Keratinocyte (primary cell): ENCODE results near the gene GLI3.

Source experiments
- EZH2 ChIP-seq: IDR thresholded peaks from one replicate; pipeline ENCODE4 v1.6.1; 2012; ENCODE audit warnings: inconsistent platforms, mild to moderate bottlenecking, low read length, moderate library complexity
- TF ChIP-seq, protein P1 (sequence below), 3 experiments: IDR thresholded peaks in 1 of 3; conservative IDR thresholded peaks in 1 of 3; optimal IDR thresholded peaks in 1 of 3; 2 replicates in 2 of 3; 3 replicates in 1 of 3; pipeline versions ENCODE3 to v1.5.1; 2011; ENCODE audit warnings: low read length in 3 of 3, mild to moderate bottlenecking in 3 of 3, moderate library complexity in 2 of 3, control low read depth in 1 of 3, inconsistent platforms in 1 of 3; ENCODE audit not compliant: insufficient read depth in 2 of 3; ENCODE audit errors: extremely low read depth in 1 of 3

DNA sequence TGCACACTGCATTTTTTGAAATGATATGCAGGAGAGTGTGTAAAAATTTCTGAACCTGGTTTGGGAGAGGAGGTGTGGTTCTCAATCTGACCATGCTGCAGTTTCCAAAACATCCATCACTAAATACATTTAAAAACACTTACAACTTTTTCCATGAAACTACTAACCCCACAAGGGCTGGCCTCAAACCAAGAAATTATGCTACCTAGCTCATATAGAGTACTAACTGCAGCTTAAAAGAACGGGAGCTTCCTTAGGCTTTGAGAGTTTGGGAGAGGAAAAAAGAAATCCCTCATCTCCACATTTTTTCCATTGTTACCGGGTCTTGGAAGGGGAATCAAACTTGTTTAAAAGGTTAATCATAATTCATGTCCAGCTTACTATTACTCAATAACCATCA is 214.2 kb downstream of the GLI3 start:
- TF ChIP-seq, protein P1, sequence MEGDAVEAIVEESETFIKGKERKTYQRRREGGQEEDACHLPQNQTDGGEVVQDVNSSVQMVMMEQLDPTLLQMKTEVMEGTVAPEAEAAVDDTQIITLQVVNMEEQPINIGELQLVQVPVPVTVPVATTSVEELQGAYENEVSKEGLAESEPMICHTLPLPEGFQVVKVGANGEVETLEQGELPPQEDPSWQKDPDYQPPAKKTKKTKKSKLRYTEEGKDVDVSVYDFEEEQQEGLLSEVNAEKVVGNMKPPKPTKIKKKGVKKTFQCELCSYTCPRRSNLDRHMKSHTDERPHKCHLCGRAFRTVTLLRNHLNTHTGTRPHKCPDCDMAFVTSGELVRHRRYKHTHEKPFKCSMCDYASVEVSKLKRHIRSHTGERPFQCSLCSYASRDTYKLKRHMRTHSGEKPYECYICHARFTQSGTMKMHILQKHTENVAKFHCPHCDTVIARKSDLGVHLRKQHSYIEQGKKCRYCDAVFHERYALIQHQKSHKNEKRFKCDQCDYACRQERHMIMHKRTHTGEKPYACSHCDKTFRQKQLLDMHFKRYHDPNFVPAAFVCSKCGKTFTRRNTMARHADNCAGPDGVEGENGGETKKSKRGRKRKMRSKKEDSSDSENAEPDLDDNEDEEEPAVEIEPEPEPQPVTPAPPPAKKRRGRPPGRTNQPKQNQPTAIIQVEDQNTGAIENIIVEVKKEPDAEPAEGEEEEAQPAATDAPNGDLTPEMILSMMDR (optimal IDR thresholded peaks at IDR 0.05 in 1 of 3, IDR thresholded peaks at IDR 0.05 in 1 of 3, conservative IDR thresholded peaks at IDR 0.05 in 1 of 3; ENCODE audit: extremely low read depth in 1 of 3, insufficient read depth in 2 of 3, low read length in 3 of 3): no peak
- TF ChIP-seq EZH2: no peak
